HG03095 (cell line): ENCODE data around the gene FBXW11.

ENCODE experiments used
- ATAC-seq: cut with Tn5 transposase; IDR thresholded peaks from one replicate; pipeline ENCODE4 v1.9.1; 2021; ENCODE audit warnings: moderate library complexity; ENCODE audit not compliant: unreplicated experiment

The FBXW11 gene

GRCh38 chr5:171846323-171846722 lies 160.1 kb downstream of the FBXW11 start:
- ATAC-seq: no peak

DNA sequence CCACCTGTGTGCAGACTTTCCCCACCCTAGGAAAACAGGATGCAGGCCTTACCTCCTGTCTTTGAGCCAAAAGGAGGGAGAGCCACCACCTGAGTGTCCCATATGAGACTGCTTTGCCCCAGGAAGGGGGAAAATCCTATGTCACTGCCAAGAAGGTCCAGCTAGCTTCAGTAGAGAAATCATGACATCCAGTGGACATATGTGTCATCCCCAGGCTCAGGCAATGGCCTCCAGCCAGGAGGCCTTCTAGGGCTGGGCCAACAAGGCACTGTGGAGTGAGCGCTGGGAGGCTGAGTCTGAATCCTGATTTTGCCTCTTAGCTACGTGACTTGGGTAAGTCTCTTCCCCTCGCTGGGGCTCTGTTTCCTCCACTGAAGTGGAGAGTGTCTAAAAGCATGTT lies 160.6 kb downstream of the FBXW11 start:
- ATAC-seq: no peak

DNA sequence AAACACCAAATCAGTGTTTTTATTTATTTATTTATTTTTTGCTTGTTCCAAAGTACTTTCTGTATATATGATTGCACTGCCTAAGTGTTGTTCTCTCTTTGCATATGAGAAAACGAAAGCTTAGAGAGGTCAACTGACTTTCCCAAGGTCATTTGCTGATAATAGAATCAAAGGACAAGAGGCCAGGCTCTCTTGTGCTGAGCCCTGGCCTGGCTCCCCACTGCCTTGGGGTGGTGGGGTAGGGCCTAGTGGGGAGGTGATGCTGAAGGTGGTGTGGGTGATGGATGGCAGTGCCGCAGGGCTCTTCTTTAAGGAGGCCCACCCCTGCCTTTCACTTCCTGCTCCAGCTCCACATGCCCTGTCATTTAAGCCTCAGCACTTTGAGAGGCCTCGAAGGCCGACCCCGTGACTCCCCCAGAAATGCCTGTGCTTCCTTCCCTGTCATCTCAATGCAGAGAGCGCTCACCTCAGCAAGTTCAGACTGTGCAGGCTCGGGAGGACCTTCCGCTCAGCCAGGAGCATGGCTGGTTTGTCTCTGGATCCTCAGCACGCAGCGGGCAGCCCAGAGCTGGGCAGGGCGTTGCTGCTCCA lies 161.3 kb downstream of the FBXW11 start:
- no peak for ATAC-seq

DNA sequence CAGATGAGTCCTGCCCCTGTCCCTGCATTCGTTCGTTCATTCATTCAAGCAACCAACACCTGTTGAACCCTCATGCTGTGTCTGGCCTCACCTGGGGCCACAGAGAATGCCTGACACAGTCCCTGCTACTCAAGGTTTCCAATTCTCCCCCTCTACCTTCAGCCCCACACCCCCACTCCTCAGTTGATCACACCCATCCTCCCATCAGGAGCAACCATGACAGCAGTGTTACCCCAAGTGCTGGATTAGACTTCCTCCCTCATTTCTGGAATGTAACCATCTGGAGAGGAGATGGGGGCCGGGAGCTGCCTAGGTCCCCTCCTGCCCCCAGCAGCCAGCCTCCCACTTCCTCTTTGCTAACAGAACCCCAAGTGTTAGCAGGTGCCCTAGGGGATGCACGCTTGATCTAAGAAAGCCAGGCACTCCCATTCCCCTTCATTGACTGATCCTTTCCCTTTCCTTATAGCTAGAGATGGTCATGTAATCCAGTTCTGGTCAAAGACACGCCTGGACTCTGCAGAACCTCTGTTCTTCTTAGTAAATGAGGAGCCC lies 163.6 kb downstream of the FBXW11 start:
- ATAC-seq: no peak

DNA sequence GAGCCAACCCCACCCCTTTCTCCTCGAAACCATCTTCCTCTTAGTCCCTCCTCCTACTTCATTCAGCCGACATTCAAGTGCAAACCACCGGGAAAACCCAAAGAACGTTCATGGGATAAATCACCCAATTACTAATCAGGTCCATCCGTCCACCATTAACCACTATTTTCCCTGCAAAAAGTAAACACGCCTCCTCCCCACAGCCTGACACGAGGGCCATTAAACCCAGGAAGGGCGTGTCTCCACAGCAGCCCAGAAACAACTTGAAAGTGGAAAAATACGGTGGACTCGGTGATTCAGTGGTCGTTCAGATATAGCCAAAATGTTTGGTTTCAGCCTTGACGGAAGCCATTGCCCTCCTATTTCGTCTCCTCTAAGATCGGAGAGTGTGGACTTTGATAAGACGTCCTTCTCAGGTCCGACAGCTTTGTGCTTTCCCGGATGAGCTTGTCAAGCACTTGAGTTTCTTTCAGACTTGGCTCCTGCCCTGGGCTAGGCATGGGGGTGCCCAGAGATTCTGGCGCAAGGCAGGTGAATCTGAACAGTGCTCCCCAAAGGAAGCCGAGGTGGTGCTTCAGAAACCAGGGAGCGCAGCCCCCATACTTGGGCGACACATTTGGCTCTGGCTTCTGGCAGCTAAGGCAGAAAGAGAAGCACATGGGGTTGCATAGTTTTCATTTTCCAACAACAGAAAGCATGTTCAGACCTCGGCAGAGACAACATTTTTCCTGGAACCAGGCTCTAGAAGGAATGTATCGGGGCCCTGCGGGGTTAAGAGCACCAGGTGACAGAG lies 164.3 kb downstream of the FBXW11 start:
- ATAC-seq: no peak

GRCh38 chr5:171840711-171841522 lies 165.5 kb downstream of the FBXW11 start:
- no peak for ATAC-seq

GRCh38 chr5:171840066-171840465 lies 166.4 kb downstream of the FBXW11 start:
- no peak for ATAC-seq

DNA sequence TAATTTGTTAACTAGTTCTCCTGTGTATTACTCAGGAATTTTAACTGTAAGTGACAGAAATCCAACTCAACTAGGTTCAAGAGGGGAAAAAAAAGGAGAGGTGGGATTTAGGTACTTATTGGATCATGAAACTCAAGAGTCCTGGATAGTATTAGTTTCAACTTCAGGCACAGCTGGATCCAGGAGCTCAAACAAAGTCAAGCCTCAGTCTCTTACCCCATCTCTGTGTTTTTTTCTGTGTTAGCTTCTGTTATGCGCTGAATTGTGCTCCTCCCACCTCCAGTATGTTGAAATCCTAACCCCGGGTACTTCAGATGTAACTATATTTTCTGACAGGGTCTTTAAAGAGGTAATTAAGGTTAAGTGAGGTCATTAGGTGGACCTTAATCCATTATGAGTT lies 167.3 kb downstream of the FBXW11 start:
- no peak for ATAC-seq

- no peak for ATAC-seq
These were observed 168.4 kb downstream of the FBXW11 start for GRCh38 chr5:171838066-171838465.

DNA sequence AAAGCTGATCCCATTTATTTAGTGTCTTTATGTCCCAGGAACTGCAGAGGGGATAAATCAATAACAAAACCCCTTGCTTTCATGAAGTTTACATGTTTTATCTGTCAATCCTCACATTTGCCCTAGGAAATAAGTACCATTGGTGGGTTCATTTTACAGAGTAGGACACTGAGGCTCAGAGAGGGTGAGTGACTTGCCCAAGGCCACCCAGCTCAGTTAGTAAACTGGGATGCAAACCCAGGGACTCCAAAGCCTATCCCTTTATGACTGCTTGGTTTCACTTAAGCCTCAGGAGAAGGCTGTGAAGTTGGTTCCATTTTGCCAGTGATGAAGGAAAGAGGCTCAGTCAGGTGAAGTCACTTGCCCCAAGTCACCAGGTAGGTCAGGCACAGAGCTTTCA lies 168.9 kb downstream of the FBXW11 start:
- no peak for ATAC-seq

DNA sequence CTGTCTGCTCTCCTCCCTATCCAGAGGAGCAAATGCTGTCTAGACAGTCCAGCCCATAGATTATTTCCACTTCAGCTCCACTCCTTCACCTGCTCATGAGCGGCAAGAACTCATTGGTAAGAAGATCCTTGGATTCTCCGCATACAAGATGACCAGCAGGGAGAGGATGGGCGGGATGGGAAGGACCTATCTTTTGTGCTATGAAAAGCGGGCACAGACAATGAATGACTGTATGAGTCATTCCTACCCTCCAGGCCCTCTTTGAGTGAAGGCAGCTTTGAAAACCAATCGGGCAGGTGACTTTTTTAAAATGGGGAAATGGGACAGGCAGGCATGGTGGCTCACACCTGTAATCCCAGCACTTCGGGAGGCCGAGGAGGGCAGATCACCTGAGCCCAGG lies 171.4 kb downstream of the FBXW11 start:
- no peak for ATAC-seq

DNA sequence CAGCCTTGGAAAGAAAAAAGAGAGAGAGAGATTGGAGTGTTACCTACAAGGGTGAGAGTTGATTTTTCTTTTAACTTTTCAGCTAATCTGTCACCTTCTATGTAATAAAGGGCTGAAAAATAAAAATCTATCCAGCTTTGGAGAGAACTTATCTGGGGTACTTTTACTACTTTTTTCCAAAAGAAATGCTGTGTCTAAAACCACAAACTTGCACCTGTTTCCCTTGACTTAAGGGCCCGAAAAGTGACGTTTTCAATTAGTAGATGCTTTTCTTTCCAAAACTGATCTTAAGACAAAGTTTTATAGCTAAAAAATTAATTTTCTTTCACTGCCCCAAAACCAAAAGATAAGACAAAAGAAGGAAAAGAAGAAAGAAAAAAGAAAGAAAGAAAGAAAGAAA lies 172.0 kb downstream of the FBXW11 start:
- ATAC-seq: no peak

- no peak for ATAC-seq
These were observed 173.7 kb downstream of the FBXW11 start for GRCh38 chr5:171832775-171833174.

DNA sequence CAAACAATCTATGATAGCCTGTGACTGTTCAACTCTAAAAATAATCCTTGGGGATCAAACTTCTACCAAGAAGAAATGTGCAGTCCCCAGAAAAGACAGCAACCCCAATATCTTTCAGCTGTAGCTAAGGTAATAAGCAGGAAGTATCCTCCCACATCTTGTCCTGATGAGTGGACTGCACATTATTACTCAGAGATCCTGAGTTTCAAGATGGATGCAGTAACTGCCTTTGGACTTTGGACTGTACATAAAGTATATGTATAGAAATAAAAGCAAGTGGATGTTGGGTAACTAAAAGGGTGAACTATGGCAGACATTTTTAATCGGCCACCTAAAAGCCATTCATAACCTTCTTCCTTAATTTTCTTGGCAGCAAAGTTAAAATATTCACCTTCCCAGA lies 175.8 kb downstream of the FBXW11 start:
- no peak for ATAC-seq

DNA sequence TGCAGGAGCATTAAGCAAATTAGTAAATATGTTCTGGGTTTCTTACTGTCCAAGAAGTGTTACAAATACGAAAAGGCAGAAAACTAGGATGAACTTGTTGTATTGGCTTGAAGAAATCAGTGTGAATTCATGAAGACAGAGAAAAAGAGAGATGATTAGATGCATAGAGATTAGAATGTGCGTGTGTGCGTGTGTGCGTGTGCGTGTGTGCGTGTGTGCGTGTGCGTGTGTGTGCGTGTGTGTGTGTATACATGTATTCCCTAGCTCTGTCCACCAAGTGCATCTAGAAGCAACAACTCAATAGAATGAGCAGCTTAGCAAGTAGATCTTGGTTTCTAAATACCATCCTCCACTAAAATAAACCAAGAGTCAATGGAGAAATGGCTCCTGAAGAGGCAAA lies 179.3 kb downstream of the FBXW11 start:
- ATAC-seq: no peak

DNA sequence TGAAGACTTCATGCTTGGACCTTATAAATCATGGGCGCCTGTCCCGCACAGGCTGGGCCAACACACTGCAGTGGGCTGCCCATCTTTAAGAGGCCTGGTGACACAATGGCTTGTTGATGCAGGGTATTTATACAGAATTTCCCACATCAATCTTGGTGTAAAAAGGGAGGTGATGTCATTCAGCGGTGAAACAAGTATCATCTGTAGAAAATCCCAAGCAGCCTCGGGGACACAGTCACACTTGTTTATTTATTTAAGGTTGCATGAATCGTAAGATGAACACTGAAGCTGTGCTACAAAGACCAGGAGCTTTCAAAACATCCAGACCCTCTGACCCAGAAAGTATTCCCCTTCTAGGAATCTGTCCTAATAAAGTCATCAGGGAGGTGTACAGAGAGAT lies 180.3 kb downstream of the FBXW11 start:
- ATAC-seq: no peak

DNA sequence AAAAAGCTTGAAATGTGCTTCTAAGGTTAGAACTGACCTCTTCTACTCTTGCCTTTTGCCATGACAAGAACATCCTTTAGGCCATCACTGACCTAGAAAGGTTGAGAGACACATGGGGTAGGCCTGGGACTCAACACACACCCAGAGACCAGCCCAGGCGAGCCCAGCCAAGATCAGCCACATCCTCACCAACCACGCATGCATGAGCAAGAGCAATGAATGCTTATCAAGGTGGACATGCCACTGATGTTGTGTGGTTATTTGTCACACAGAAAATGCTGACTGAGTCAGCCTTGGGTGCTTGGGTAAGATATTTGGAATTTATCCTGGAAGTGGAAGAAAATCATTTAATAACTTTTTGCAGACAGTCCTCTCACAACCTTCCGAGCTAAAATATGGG lies 181.4 kb downstream of the FBXW11 start:
- no peak for ATAC-seq

- no peak for ATAC-seq
These were observed 183.2 kb downstream of the FBXW11 start for GRCh38 chr5:171823269-171823668.

DNA sequence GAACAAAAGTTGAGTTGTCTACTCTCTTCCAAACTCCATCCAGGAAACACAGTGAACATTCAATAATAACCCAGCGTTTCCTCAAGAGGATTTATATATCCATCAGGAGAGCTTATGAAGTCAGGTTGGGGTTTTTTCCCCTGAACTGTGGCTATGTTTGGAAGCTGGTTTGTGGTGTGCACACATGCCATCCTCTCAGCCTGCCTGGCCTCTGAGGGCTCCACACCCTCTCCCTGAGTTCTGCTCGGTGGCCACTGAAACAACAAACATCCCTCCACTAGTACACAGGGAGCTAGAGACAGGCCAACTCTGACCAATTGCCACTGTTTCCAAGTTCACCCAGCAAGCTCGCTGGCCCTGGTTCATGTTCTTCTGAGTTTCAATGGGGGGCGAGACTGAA lies 185.2 kb downstream of the FBXW11 start:
- ATAC-seq: no peak

- no peak for ATAC-seq
These were observed 185.9 kb downstream of the FBXW11 start for GRCh38 chr5:171820561-171820960.

GRCh38 chr5:171816666-171817065 lies 189.8 kb downstream of the FBXW11 start:
- no peak for ATAC-seq
